NCI-H2196 treated with DMSO at 0.1 percent for 48 hours (cell line): ENCODE results near the gene SH3D19.
"Not testable (repeated sequence)": the region's sequence is repeated elsewhere in the genome, so short reads cannot be mapped to it uniquely, and the experiment has no call there.

Experiments used
- DNase-seq: peaks from one replicate; lab custom pipeline; 2025; ENCODE audit not compliant: unreplicated experiment; lab: John Stamatoyannopoulos, UW

SH3D19 gene

GRCh38 chr4:151158979-151159378 is 166.4 kb downstream of the SH3D19 start:
- DNase-seq, result no peak

DNA sequence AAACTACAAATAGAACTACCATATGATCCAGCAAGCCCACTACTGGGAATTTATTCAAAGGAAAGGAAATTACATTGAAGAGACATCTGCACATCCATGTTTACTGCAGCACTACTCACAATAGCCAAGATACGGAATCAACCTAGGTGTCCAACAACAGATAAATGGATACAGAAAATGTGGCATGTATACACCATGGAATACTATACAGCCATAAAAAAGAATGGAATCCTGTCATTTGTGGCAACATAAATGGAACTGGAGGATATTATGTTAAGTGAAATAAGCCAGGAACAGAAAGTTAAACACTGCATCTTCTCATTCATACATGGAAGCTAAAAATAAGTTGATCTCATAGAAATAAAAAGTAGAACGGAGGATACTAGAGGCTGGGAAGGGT is 167.9 kb downstream of the SH3D19 start:
- no peak for DNase-seq

DNA sequence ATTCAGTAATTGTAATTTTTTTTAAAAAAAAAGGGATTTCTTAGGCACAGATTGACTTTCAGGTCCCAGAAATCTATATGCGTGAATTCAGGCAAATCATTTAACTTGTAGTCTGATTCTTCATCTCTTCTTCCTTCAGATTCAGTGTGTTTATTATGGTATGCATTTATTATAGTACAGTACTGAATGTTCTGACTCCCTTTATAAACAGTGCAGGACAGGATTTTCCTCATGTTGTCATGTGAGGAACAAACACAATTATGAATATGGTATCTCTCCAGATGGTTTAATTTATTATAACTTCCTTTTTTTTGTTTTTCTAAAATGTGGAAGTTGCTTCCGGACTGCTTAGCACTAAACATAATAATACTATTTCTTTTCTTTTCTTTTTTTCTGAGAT is 171.8 kb downstream of the SH3D19 start:
- no peak for DNase-seq

- no peak for DNase-seq
Measured at GRCh38 chr4:151152028-151152427, 173.4 kb downstream of the SH3D19 start.

DNA sequence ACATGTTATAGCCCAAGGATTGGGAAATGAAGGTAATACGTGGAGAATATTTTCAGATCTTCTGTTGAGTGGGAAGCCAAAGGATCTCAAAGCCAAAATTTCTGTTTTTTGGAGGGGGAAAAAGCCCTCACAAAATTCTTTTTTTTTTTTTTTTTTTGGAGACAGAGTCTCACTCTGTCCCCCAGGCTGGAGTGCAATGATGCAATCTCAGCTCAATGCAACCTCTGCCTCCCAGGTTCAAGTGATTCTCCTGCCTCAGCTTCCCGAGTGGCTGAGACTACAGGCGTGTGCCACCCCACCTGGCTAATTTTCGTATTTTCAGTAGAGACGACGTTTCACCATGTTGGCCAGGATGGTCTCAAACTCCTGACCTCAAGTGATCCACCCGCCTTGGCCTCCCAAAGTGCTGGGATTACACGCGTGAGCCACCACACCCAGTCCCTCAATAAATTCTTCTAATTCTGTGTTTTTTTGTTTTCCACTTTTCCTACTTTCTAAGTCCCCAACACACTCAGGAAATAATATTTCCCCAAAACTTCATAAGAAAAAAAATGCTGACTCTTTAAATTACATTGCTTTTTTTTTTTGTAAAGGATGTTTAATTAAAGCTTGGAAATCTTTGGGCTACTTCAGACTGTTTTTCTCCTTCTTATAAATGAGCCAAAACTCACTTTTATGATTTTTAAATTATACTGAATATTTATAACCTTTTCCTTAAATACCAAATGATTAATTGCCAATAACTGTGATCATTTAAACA is 174.4 kb downstream of the SH3D19 start:
- DNase-seq, result no peak

- DNase-seq, result no peak
Measured at GRCh38 chr4:151148261-151148660, 177.1 kb downstream of the SH3D19 start.

DNA sequence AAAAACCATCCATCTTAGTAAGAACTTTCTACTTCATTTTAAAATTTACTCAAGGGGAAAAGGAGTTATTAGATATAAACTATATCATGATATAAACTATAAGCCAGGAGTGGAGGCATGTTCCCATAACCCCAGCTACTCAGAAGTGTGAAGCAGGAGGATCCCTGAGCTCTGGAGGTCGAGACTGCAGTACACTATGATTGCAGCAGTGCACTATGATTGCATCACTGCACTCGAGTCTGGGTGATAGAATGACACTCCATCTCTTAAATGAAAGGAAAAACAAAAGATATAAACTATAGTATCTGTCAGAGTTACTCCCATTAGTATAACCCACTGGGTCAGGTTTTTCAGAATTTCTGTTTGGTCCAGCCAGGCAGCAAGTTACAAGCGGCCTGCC is 178.4 kb downstream of the SH3D19 start:
- no peak for DNase-seq

- DNase-seq, result no peak
Measured at GRCh38 chr4:151144329-151145072, 180.9 kb downstream of the SH3D19 start.

GRCh38 chr4:151143811-151144210 is 181.6 kb downstream of the SH3D19 start:
- no peak for DNase-seq

GRCh38 chr4:151143162-151143561 is 182.2 kb downstream of the SH3D19 start:
- DNase-seq, result no peak

DNA sequence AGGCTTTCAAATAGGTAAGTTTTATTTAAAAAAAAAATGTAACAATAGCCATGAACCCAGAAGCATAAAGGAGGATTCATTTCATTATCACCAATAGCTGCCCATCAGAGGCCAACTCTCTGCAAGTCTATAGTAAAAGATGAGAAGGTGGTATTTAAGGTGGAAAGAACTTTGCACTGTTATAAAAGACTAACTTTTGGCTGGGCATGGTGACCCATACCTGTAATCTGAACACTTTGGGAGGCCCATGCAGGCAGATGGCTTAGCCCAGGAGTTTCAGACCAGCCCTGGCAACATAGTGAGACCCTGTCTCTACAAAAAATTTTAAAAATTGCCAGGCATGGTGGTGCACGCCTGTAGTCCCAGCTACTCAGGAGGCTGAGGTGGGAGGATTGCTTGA is 182.6 kb downstream of the SH3D19 start:
- DNase-seq, result no peak

DNA sequence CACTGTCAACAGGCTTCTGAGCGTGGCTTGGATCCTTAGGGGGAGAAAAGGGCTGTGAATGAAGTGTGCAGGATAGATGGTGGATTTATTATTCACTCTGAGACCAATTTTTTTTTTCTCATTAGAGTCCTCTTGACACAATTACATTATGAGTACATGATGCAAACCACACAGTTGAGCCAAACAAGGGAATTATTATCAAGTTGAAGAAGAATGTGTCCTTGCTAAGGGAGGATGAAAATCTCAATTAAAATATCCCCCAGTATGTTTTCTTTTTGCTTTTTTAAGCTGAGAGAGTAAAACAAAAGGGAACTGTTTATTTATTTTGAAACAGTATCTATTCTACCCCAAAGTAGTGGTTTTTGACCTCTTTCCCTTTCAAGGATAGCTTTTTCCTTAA is 185.6 kb downstream of the SH3D19 start:
- DNase-seq, result no peak

DNA sequence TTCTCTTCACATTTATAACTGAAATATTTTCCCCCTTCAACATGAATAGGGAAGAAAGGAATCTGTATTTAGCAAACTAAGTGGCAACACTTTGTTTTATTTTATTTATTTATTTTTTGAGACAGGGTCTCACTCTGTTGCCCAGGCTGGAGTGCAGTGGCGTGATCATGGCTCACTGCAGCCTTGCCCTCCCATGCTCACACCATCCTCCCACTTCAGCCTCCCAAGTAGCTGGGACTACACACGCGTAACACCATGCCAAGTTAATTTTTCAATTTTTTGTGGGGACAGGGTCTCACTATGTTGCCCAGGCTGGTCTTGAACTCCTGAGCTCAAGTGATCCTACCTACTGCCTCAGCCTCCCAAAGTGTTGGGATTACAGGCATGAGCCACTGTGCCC is 189.4 kb downstream of the SH3D19 start:
- not testable (repeated sequence) for DNase-seq

GRCh38 chr4:151133311-151133710 is 192.1 kb downstream of the SH3D19 start:
- DNase-seq, result no peak

- no peak for DNase-seq
Measured at GRCh38 chr4:151129796-151130195, 195.6 kb downstream of the SH3D19 start.

GRCh38 chr4:151117371-151117962 is 207.9 kb downstream of the SH3D19 start:
- DNase-seq, result peak; percentile 6

DNA sequence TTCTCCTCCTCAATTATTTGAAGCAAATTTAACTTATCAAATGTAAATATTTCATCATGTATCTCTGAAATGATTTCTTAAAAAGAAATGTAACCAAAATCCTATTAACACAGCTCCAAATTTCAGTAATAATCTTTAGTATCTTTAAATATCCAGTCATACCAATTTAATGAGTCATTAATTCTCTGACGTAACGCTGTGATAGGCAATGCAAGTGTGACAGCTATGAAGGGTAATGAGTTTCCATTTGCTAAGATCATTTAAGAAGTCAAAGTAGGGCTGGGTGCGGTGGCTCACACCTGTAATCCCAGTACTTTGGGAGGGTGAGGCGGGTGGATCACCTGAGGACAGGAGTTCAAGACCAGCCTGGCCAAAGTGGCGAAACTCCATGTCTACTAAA is 210.4 kb downstream of the SH3D19 start:
- no peak for DNase-seq

GRCh38 chr4:151114338-151114737 is 211.1 kb downstream of the SH3D19 start:
- DNase-seq, result no peak

DNA sequence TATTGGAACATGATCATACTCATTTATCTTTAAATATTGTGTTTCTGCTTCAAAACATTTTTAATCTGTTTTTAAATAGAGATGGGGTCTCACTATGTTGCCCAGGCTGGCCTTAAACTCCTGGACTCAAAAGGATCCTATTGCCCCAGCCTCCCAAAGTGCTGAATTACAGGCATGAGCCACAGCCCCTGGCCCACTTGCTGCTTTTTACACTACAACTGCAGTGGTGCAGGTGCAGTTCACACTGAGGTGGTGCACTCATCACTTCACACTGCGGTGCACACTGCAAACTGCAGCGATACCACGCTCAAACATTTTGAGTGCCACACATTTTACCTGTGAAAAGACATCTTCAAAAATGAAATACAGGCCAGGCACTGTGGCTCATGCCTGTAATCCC is 215.2 kb downstream of the SH3D19 start:
- no peak for DNase-seq

DNA sequence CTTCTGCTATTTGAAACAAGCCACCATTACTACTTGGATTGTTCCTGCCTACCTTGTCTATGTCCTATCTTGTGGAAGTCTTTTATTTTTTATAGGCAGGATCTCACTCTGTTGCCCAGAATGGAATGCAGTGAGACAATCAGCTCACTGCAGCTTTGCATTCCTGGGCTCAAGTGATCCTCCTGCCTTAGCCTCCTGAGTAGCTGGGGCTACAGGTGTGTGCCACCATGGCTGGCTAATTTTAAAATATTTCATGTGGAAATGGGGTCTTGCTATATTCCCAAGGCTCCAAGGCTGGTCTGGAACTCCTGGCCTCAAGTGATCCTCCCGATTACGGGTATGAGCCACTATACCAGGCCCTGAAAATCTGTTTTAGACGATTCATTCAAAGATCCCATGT is 218.3 kb downstream of the SH3D19 start:
- no peak for DNase-seq

DNA sequence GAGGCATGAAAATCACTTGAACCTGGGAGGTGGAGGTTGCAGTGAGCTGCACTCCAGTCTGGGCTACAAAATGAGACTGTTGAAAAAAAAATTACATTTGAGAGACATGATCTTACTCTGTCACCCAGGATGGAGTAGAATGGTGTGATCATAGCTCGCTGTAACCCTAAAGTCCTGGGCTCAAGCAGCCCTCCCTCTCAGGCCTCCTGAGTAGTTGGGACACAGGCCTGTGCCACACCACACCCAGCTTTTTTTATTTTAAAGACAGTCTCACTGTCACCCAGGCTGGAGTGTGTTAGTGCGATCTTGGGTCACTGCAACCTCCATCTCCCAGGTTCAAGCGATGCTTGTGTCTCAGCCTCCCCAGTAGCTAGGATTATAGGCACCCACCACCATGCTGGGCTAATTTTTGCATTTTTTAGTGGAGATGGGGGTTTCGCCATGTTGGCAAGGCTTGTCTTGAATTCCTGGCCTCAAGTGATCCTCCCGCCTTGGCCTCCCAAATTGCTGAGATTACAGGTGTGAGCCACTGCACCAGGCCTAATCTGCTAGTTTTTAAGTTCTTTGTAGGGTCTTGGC is 219.9 kb downstream of the SH3D19 start:
- no peak for DNase-seq

DNA sequence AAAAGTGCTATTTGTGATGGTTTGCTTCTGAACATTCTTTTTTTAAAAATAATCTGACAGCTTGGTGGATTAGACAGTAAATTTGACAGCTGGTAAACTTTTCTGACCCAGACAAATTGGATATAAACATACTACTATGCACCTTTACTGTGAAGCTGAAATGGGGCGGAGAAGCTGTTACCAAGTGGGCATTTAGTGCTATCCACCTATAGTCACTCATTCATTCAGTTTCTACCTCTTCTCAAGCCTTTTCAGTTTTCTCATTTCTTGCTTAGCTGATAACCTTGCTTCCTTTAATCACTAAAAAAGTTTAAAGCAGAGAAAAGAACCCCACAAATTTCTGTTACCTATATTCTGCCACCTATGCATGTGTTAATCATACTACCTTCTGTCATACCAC is 220.8 kb downstream of the SH3D19 start:
- no peak for DNase-seq
